Measurements from ENCODE around the gene ROPN1L.

The ROPN1L gene

DNA sequence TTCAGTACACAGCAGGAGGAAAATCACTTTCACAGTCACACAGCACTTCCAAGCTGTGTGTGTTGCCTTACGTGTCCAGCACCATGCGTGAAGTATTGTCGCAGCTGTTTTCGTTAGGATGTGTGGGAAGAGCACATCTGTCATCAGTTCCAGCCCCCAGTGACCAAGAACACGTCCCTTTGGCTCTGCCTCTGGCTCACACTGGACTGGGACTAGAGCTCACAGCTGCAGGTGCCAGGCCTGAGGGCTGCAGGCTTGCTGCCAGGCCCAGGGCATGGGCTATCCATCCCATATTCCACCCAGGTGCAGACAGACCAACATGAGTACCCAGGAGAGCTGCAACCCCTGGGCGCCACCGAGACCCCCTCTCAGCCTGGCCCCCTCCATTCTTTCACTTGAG lies 61.6 kb downstream of the ROPN1L start:
- Histone ChIP-seq H3K27me3 (ENCODE audit: insufficient read depth, low read length, poor library complexity) (no peaks in the 10 kb centered on the region), H2BK120ac (ENCODE audit: low read depth, low read length) (no peak overlapping the region), H3K79me2 (ENCODE audit: control insufficient read depth, insufficient read depth, low read length) (no peaks in the 10 kb centered on the region), H3K23ac (ENCODE audit: low read length) (no peak overlapping the region), H4K8ac (ENCODE audit: low read depth, low read length) (no peak overlapping the region), H3K9ac (ENCODE audit: low read length) (no peak overlapping the region), H2AK5ac (ENCODE audit: low read length) (no peak overlapping the region), H3K4me3 (ENCODE audit: low read length) (no peak overlapping the region), H3K36me3 (ENCODE audit: control insufficient read depth, insufficient read depth, low read length) (no peaks in the 10 kb centered on the region), H2BK15ac (replicated peaks; ENCODE audit: low read depth) (no peak overlapping the region), H3K4me1 (ENCODE audit: control insufficient read depth, low read depth, low read length) (no peaks in the 10 kb centered on the region), H3K4ac (ENCODE audit: low read depth, low read length) (no peak overlapping the region), H3K27ac (ENCODE audit: low read depth, low read length) (no peak overlapping the region), H3K18ac (ENCODE audit: low read length) (no peak overlapping the region), H2BK5ac (ENCODE audit: low read length) (no peak overlapping the region), H3K56ac (ENCODE audit: low read length) (no peak overlapping the region), H3K4me2 (ENCODE audit: low read length) (no peak overlapping the region), H3K79me1 (ENCODE audit: low read length) (no peaks in the 10 kb centered on the region), H4K5ac (ENCODE audit: low read length) (no peak overlapping the region)
- no CpG with 5 or more reads among the region's 7 CpGs for WGBS (ENCODE audit: extremely low coverage, insufficient coverage, low lambda C conversion rate)
- DNase-seq = no peak

DNA sequence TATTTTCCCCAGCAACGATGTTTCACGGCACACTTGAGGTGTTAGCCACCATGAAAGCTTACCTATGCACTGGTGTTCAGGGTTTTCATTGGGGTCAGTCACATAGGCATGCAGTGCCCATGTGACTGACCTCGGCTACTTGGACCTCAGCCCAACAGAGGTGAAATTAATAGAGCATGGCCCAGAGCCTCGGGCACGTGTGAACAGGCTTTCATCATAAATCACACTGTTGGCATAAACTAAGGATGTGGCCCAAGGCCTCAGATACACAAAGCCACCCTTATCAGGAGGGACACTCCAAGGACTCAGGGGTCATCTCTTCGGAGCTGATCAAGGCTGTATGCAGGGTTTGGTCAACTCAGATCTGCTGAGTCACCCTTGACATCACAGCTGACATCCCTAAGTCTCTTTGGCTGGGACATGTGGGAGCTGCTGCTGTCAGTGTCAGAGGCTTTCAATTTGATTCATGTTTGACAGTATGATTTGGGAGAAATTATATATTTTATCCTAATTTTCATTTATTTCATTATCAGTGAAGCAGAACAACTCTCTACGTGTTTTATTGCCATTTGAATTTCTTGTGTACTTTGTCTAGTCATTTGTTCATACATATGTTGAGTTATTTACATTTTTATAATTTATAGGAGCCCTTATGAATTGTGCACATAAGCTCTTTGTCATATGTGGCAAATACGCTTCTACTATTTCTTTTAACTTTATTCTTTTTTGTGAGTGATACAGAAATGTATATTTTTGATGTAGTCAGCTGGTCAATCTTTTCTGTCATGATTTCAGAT lies 62.5 kb downstream of the ROPN1L start:
- Histone ChIP-seq H3K23ac (ENCODE audit: low read length) (no peak overlapping the region), H3K36me3 (ENCODE audit: control insufficient read depth, insufficient read depth, low read length) (no peaks in the 10 kb centered on the region), H3K18ac (ENCODE audit: low read length) (no peak overlapping the region), H3K27me3 (ENCODE audit: insufficient read depth, low read length, poor library complexity) (no peaks in the 10 kb centered on the region), H3K27ac (ENCODE audit: low read depth, low read length) (no peak overlapping the region), H3K4me2 (ENCODE audit: low read length) (no peak overlapping the region), H4K8ac (ENCODE audit: low read depth, low read length) (no peak overlapping the region), H2BK15ac (replicated peaks; ENCODE audit: low read depth) (no peak overlapping the region), H3K79me1 (ENCODE audit: low read length) (no peaks in the 10 kb centered on the region), H3K4me1 (ENCODE audit: control insufficient read depth, low read depth, low read length) (no peaks in the 10 kb centered on the region), H3K79me2 (ENCODE audit: control insufficient read depth, insufficient read depth, low read length) (no peaks in the 10 kb centered on the region), H3K4ac (ENCODE audit: low read depth, low read length) (no peak overlapping the region), H3K9ac (ENCODE audit: low read length) (no peak overlapping the region), H2BK5ac (ENCODE audit: low read length) (peak overlapping the region; percentile 29), H3K56ac (ENCODE audit: low read length) (no peak overlapping the region), H3K4me3 (ENCODE audit: low read length) (no peak overlapping the region), H4K5ac (ENCODE audit: low read length) (no peak overlapping the region), H2BK120ac (ENCODE audit: low read depth, low read length) (no peak overlapping the region), H2AK5ac (ENCODE audit: low read length) (no peak overlapping the region)
- no CpG with 5 or more reads among the region's 8 CpGs for WGBS (ENCODE audit: extremely low coverage, insufficient coverage, low lambda C conversion rate)
- no peak for DNase-seq

DNA sequence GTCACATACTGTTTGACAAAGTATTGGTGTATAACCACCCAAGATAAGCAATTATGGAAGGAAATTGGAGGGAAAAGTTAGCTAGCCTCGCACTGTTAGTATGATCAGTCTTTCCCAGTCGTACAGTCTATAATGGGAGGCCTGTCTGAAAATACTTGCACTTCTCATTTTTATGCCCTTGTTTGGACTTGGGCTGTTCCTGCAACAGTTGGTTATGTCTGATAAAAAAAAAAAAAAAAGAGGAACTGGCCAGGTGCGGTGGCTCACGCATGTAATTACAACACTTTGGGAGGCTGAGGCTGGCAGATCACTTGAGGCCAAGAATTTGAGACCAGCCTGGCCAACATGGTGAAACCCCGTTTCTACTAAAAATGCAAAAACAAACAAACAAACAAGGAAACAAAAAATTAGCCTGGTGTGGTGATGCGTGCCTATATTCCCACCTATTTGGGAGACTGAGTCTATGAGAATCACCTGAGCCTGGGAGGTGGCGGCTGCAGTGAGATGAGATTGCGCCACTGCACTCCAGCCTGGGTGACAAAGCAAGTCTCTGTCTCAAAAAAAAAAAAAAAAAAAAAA lies 63.9 kb downstream of the ROPN1L start:
- H3K4ac ChIP-seq (ENCODE audit: low read depth, low read length) = no peak overlapping the region
- H3K23ac ChIP-seq (ENCODE audit: low read length) = no peak overlapping the region
- H3K18ac ChIP-seq (ENCODE audit: low read length) = no peak overlapping the region
- H2BK120ac ChIP-seq (ENCODE audit: low read depth, low read length) = no peak overlapping the region
- no peak overlapping the region for H4K5ac ChIP-seq (ENCODE audit: low read length)
- no peaks in the 10 kb centered on the region for H3K79me1 ChIP-seq (ENCODE audit: low read length)
- H2BK15ac ChIP-seq (replicated peaks; ENCODE audit: low read depth) = no peak overlapping the region
- H3K27ac ChIP-seq (ENCODE audit: low read depth, low read length) = no peak overlapping the region
- H2BK5ac ChIP-seq (ENCODE audit: low read length) = no peak overlapping the region
- no peak overlapping the region for H4K8ac ChIP-seq (ENCODE audit: low read depth, low read length)
- WGBS (ENCODE audit: extremely low coverage, insufficient coverage, low lambda C conversion rate) = no CpG with 5 or more reads among the region's 8 CpGs
- no peak overlapping the region for H3K56ac ChIP-seq (ENCODE audit: low read length)
- no peaks in the 10 kb centered on the region for H3K79me2 ChIP-seq (ENCODE audit: control insufficient read depth, insufficient read depth, low read length)
- H3K9ac ChIP-seq (ENCODE audit: low read length) = no peak overlapping the region
- H3K36me3 ChIP-seq (ENCODE audit: control insufficient read depth, insufficient read depth, low read length) = no peaks in the 10 kb centered on the region
- H2AK5ac ChIP-seq (ENCODE audit: low read length) = no peak overlapping the region
- no peaks in the 10 kb centered on the region for H3K27me3 ChIP-seq (ENCODE audit: insufficient read depth, low read length, poor library complexity)
- no peak overlapping the region for H3K4me3 ChIP-seq (ENCODE audit: low read length)
- no peak for DNase-seq
- H3K4me2 ChIP-seq (ENCODE audit: low read length) = no peak overlapping the region
- no peaks in the 10 kb centered on the region for H3K4me1 ChIP-seq (ENCODE audit: control insufficient read depth, low read depth, low read length)

DNA sequence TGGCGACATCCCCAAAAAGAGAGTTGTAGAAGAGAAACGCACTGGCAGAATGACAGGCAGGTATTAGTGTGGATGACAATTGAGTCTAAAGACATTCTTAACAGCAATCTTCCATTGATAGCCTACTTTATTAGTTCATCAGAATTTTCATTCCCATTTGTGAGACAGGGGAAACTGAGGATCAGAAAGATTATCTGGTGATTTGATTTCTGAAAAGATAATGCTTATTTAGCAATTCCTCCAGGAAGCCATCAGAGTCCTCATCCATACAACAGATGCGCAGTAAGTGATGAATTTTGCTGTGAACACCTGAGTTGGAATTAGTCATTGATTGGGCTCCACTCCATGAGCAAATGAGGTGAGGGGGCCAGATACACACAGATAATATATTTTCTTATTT lies 64.9 kb downstream of the ROPN1L start:
- Histone ChIP-seq H2BK120ac (ENCODE audit: low read depth, low read length) (no peak overlapping the region), H3K4me2 (ENCODE audit: low read length) (no peak overlapping the region), H3K36me3 (ENCODE audit: control insufficient read depth, insufficient read depth, low read length) (no peaks in the 10 kb centered on the region), H3K79me2 (ENCODE audit: control insufficient read depth, insufficient read depth, low read length) (no peaks in the 10 kb centered on the region), H3K27ac (ENCODE audit: low read depth, low read length) (no peak overlapping the region), H3K4me1 (ENCODE audit: control insufficient read depth, low read depth, low read length) (no peaks in the 10 kb centered on the region), H4K5ac (ENCODE audit: low read length) (no peak overlapping the region), H3K56ac (ENCODE audit: low read length) (no peak overlapping the region), H4K8ac (ENCODE audit: low read depth, low read length) (no peak overlapping the region), H3K9ac (ENCODE audit: low read length) (no peak overlapping the region), H3K4ac (ENCODE audit: low read depth, low read length) (no peak overlapping the region), H2BK15ac (replicated peaks; ENCODE audit: low read depth) (no peak overlapping the region), H2AK5ac (ENCODE audit: low read length) (no peak overlapping the region), H2BK5ac (ENCODE audit: low read length) (no peak overlapping the region), H3K4me3 (ENCODE audit: low read length) (no peak overlapping the region), H3K23ac (ENCODE audit: low read length) (no peak overlapping the region), H3K27me3 (ENCODE audit: insufficient read depth, low read length, poor library complexity) (no peaks in the 10 kb centered on the region), H3K79me1 (ENCODE audit: low read length) (no peaks in the 10 kb centered on the region), H3K18ac (ENCODE audit: low read length) (no peak overlapping the region)
- no CpG with 5 or more reads among the region's 3 CpGs for WGBS (ENCODE audit: extremely low coverage, insufficient coverage, low lambda C conversion rate)
- no peak for DNase-seq

DNA sequence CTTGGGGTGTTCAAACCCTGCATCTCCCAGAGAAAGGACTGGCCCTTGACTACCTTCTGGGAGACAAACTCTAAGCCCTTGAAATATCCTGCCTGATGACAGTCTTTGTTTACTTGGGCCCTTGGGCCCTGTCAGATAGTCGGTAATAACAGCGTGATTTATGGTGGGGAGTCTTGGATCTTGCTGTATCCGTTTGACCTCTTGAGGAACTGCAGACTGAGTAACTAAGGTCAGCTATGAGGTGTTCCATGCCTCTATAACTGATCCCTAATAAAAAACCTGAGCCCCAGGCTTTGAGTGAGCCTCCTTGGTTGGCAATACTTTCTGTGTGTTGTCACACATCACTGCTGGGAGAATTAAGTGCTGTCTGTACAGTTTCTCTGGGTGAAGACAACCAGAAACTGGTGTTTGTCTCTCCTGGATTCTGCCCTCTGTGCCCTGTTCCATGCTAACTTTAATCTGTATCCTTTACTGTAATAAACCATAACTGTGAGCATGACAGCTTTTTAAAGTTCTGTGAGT lies 66.0 kb downstream of the ROPN1L start:
- no peak overlapping the region for H2AK5ac ChIP-seq (ENCODE audit: low read length)
- no CpG with 5 or more reads among the region's 3 CpGs for WGBS (ENCODE audit: extremely low coverage, insufficient coverage, low lambda C conversion rate)
- no peak overlapping the region for H3K18ac ChIP-seq (ENCODE audit: low read length)
- H3K27ac ChIP-seq (ENCODE audit: low read depth, low read length) = no peak overlapping the region
- H3K4ac ChIP-seq (ENCODE audit: low read depth, low read length) = no peak overlapping the region
- H3K4me1 ChIP-seq (ENCODE audit: control insufficient read depth, low read depth, low read length) = no peaks in the 10 kb centered on the region
- DNase-seq = no peak
- no peak overlapping the region for H4K5ac ChIP-seq (ENCODE audit: low read length)
- H4K8ac ChIP-seq (ENCODE audit: low read depth, low read length) = no peak overlapping the region
- H3K23ac ChIP-seq (ENCODE audit: low read length) = no peak overlapping the region
- H2BK15ac ChIP-seq (replicated peaks; ENCODE audit: low read depth) = no peak overlapping the region
- no peak overlapping the region for H3K9ac ChIP-seq (ENCODE audit: low read length)
- no peaks in the 10 kb centered on the region for H3K36me3 ChIP-seq (ENCODE audit: control insufficient read depth, insufficient read depth, low read length)
- H2BK5ac ChIP-seq (ENCODE audit: low read length) = no peak overlapping the region
- H3K79me1 ChIP-seq (ENCODE audit: low read length) = no peaks in the 10 kb centered on the region
- H2BK120ac ChIP-seq (ENCODE audit: low read depth, low read length) = no peak overlapping the region
- H3K79me2 ChIP-seq (ENCODE audit: control insufficient read depth, insufficient read depth, low read length) = no peaks in the 10 kb centered on the region
- H3K27me3 ChIP-seq (ENCODE audit: insufficient read depth, low read length, poor library complexity) = no peaks in the 10 kb centered on the region
- H3K4me3 ChIP-seq (ENCODE audit: low read length) = no peak overlapping the region
- no peak overlapping the region for H3K56ac ChIP-seq (ENCODE audit: low read length)
- H3K4me2 ChIP-seq (ENCODE audit: low read length) = no peak overlapping the region

All from mesendoderm (in vitro differentiated cells).